ENCODE measurements around the gene NXN.

The NXN gene

GRCh38 chr17:825216-825615, 154.4 kb downstream of the NXN start:
- Histone ChIP-seq H3K4me1 (ENCODE audit: control insufficient read depth in 2 of 2, insufficient read depth in 2 of 2, low read length in 2 of 2) (no peaks in the 10 kb centered on the region), H3K9me3 (ENCODE audit: control insufficient read depth in 2 of 2, low read length in 2 of 2) (no peaks in the 10 kb centered on the region), H3K4me3 (ENCODE audit: low read length in 2 of 2) (no peak overlapping the region), H3K36me3 (ENCODE audit: control insufficient read depth in 2 of 2, insufficient read depth in 2 of 2, low read length in 2 of 2) (no peaks in the 10 kb centered on the region), H3K9ac (ENCODE audit: low read depth in 1 of 2, low read length in 2 of 2) (no peak overlapping the region), H3K27ac (ENCODE audit: low read depth in 2 of 2, low read length in 2 of 2) (no peak overlapping the region), H3K27me3 (ENCODE audit: control insufficient read depth in 2 of 2, insufficient read depth in 2 of 2, low read length in 2 of 2) (no peaks in the 10 kb centered on the region)

DNA sequence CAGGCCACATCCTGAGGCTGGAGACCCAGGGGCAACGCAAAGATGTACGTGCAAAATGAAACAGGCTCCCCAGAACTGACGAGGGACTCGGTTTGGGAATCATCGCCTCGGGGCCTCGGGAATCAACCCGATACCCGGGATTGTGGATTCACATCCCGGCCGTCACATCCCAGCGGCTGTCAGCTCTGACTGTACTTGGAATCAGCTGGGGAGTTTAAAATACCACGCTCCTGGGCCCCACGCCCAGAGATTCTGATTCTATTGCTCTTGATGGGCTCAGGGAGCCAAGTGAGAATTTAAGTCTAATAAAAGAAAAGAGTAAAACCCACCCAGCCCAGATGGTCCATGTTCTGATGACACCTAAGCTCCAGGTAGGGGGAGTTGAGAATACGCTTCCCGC, 155.2 kb downstream of the NXN start:
- H3K4me3 ChIP-seq (ENCODE audit: low read length in 2 of 2), result no peak overlapping the region
- H3K36me3 ChIP-seq (ENCODE audit: control insufficient read depth in 2 of 2, insufficient read depth in 2 of 2, low read length in 2 of 2), result no peaks in the 10 kb centered on the region
- no peak overlapping the region for H3K9ac ChIP-seq (ENCODE audit: low read depth in 1 of 2, low read length in 2 of 2)
- H3K27me3 ChIP-seq (ENCODE audit: control insufficient read depth in 2 of 2, insufficient read depth in 2 of 2, low read length in 2 of 2), result no peaks in the 10 kb centered on the region
- H3K9me3 ChIP-seq (ENCODE audit: control insufficient read depth in 2 of 2, low read length in 2 of 2), result no peaks in the 10 kb centered on the region
- no peak overlapping the region for H3K27ac ChIP-seq (ENCODE audit: low read depth in 2 of 2, low read length in 2 of 2)
- no peaks in the 10 kb centered on the region for H3K4me1 ChIP-seq (ENCODE audit: control insufficient read depth in 2 of 2, insufficient read depth in 2 of 2, low read length in 2 of 2)

DNA sequence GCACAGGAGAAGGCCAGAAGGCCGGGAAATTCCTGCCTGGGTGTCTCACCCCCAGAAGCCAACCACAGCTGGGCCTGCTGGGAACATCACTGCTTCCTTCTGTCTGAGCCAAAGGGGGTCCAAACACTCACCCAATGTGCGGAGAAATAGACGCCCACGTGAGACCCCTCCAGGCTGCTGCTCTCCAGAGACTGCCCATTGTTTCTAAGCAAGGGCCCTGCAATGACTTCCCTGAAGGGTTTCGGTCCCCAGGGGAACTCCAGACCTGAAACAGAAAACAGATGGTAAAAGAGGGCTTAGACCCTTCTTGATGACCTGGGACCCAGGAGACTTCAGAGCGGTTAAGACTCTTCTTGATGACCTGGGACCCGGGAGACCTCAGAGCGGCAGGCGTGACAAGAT, 156.1 kb downstream of the NXN start:
- H3K27ac ChIP-seq (ENCODE audit: low read depth in 2 of 2, low read length in 2 of 2), result no peak overlapping the region
- H3K36me3 ChIP-seq (ENCODE audit: control insufficient read depth in 2 of 2, insufficient read depth in 2 of 2, low read length in 2 of 2), result no peaks in the 10 kb centered on the region
- H3K4me1 ChIP-seq (ENCODE audit: control insufficient read depth in 2 of 2, insufficient read depth in 2 of 2, low read length in 2 of 2), result no peaks in the 10 kb centered on the region
- H3K9ac ChIP-seq (ENCODE audit: low read depth in 1 of 2, low read length in 2 of 2), result no peak overlapping the region
- no peaks in the 10 kb centered on the region for H3K27me3 ChIP-seq (ENCODE audit: control insufficient read depth in 2 of 2, insufficient read depth in 2 of 2, low read length in 2 of 2)
- no peak overlapping the region for H3K4me3 ChIP-seq (ENCODE audit: low read length in 2 of 2)
- H3K9me3 ChIP-seq (ENCODE audit: control insufficient read depth in 2 of 2, low read length in 2 of 2), result no peaks in the 10 kb centered on the region

GRCh38 chr17:819251-819650, 160.3 kb downstream of the NXN start:
- Histone ChIP-seq H3K4me1 (ENCODE audit: control insufficient read depth in 2 of 2, insufficient read depth in 2 of 2, low read length in 2 of 2) (no peaks in the 10 kb centered on the region), H3K27me3 (ENCODE audit: control insufficient read depth in 2 of 2, insufficient read depth in 2 of 2, low read length in 2 of 2) (no peaks in the 10 kb centered on the region), H3K36me3 (ENCODE audit: control insufficient read depth in 2 of 2, insufficient read depth in 2 of 2, low read length in 2 of 2) (no peaks in the 10 kb centered on the region)

GRCh38 chr17:814371-814770, 165.2 kb downstream of the NXN start:
- no peaks in the 10 kb centered on the region for H3K4me1 ChIP-seq (ENCODE audit: control insufficient read depth in 2 of 2, insufficient read depth in 2 of 2, low read length in 2 of 2)
- no peak overlapping the region for H3K27ac ChIP-seq (ENCODE audit: low read depth in 2 of 2, low read length in 2 of 2)
- no peak overlapping the region for H3K9ac ChIP-seq (ENCODE audit: low read depth in 1 of 2, low read length in 2 of 2)
- H3K4me3 ChIP-seq (ENCODE audit: low read length in 2 of 2), result no peak overlapping the region
- no peaks in the 10 kb centered on the region for H3K9me3 ChIP-seq (ENCODE audit: control insufficient read depth in 2 of 2, low read length in 2 of 2)
- H3K27me3 ChIP-seq (ENCODE audit: control insufficient read depth in 2 of 2, insufficient read depth in 2 of 2, low read length in 2 of 2), result no peaks in the 10 kb centered on the region
- no peaks in the 10 kb centered on the region for H3K36me3 ChIP-seq (ENCODE audit: control insufficient read depth in 2 of 2, insufficient read depth in 2 of 2, low read length in 2 of 2)

More at GRCh38 chr17:819251-819650, 160.3 kb downstream of the NXN start:
- Histone ChIP-seq H3K9ac (ENCODE audit: low read depth in 1 of 2, low read length in 2 of 2) (no peak overlapping the region), H3K4me3 (ENCODE audit: low read length in 2 of 2) (no peak overlapping the region), H3K27ac (ENCODE audit: low read depth in 2 of 2, low read length in 2 of 2) (no peak overlapping the region), H3K9me3 (ENCODE audit: control insufficient read depth in 2 of 2, low read length in 2 of 2) (no peaks in the 10 kb centered on the region)

- H3K4me3 ChIP-seq (ENCODE audit: low read length in 2 of 2), result no peak overlapping the region
These were observed 166.9 kb downstream of the NXN start for GRCh38 chr17:812638-813204.

DNA sequence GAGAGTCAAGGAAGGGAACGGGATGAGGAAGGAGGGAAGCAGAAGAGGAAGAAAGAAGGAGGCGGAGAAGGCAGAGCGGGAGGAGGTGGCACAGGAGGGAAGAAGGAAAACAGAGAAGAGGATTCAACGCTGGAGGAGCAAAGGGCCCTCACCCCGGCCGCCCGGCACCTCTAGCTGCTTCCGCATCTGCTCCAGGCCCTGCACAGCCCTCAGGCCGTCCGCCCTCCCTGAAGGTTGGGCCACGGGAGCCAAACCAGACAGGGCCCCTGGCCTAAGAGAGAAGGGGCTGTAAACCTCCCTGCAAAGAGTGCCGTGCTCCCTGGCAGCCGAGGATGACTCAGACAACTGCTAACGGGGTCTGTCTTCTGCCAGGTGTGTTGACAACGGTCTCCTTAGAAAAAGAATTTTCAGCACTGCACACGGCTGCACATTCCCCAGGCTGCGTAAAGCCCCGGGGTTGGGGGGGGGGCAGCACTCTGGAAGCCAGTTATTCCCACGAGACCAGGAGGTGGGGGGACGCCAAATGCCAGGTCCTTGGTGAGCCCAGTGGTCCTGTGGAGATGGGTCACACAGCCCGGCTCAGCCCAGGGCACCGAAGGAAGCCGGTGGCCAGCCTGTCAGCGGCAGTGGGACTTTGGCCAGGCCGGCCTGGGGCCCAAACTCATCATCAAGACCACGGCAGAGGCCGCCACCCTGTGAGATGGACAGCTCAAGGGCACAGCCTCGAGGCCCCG, 168.4 kb downstream of the NXN start:
- Histone ChIP-seq H3K4me1 (ENCODE audit: control insufficient read depth in 2 of 2, insufficient read depth in 2 of 2, low read length in 2 of 2) (no peaks in the 10 kb centered on the region), H3K36me3 (ENCODE audit: control insufficient read depth in 2 of 2, insufficient read depth in 2 of 2, low read length in 2 of 2) (no peaks in the 10 kb centered on the region), H3K4me3 (ENCODE audit: low read length in 2 of 2) (no peak overlapping the region), H3K27ac (ENCODE audit: low read depth in 2 of 2, low read length in 2 of 2) (no peak overlapping the region), H3K9me3 (ENCODE audit: control insufficient read depth in 2 of 2, low read length in 2 of 2) (no peaks in the 10 kb centered on the region), H3K27me3 (ENCODE audit: control insufficient read depth in 2 of 2, insufficient read depth in 2 of 2, low read length in 2 of 2) (no peaks in the 10 kb centered on the region), H3K9ac (ENCODE audit: low read depth in 1 of 2, low read length in 2 of 2) (no peak overlapping the region)

More at GRCh38 chr17:812638-813204, 166.9 kb downstream of the NXN start:
- H3K9me3 ChIP-seq (ENCODE audit: control insufficient read depth in 2 of 2, low read length in 2 of 2), result no peaks in the 10 kb centered on the region
- H3K9ac ChIP-seq (ENCODE audit: low read depth in 1 of 2, low read length in 2 of 2), result no peak overlapping the region
- no peaks in the 10 kb centered on the region for H3K36me3 ChIP-seq (ENCODE audit: control insufficient read depth in 2 of 2, insufficient read depth in 2 of 2, low read length in 2 of 2)
- H3K27ac ChIP-seq (ENCODE audit: low read depth in 2 of 2, low read length in 2 of 2), result no peak overlapping the region
- no peaks in the 10 kb centered on the region for H3K27me3 ChIP-seq (ENCODE audit: control insufficient read depth in 2 of 2, insufficient read depth in 2 of 2, low read length in 2 of 2)
- no peaks in the 10 kb centered on the region for H3K4me1 ChIP-seq (ENCODE audit: control insufficient read depth in 2 of 2, insufficient read depth in 2 of 2, low read length in 2 of 2)

- H3K9ac ChIP-seq (ENCODE audit: low read depth in 1 of 2, low read length in 2 of 2), result no peak overlapping the region
- no peaks in the 10 kb centered on the region for H3K4me1 ChIP-seq (ENCODE audit: control insufficient read depth in 2 of 2, insufficient read depth in 2 of 2, low read length in 2 of 2)
- no peaks in the 10 kb centered on the region for H3K9me3 ChIP-seq (ENCODE audit: control insufficient read depth in 2 of 2, low read length in 2 of 2)
- no peak overlapping the region for H3K27ac ChIP-seq (ENCODE audit: low read depth in 2 of 2, low read length in 2 of 2)
- H3K27me3 ChIP-seq (ENCODE audit: control insufficient read depth in 2 of 2, insufficient read depth in 2 of 2, low read length in 2 of 2), result no peaks in the 10 kb centered on the region
- no peak overlapping the region for H3K4me3 ChIP-seq (ENCODE audit: low read length in 2 of 2)
- no peaks in the 10 kb centered on the region for H3K36me3 ChIP-seq (ENCODE audit: control insufficient read depth in 2 of 2, insufficient read depth in 2 of 2, low read length in 2 of 2)
These were observed 171.9 kb downstream of the NXN start for GRCh38 chr17:807523-808294.

DNA sequence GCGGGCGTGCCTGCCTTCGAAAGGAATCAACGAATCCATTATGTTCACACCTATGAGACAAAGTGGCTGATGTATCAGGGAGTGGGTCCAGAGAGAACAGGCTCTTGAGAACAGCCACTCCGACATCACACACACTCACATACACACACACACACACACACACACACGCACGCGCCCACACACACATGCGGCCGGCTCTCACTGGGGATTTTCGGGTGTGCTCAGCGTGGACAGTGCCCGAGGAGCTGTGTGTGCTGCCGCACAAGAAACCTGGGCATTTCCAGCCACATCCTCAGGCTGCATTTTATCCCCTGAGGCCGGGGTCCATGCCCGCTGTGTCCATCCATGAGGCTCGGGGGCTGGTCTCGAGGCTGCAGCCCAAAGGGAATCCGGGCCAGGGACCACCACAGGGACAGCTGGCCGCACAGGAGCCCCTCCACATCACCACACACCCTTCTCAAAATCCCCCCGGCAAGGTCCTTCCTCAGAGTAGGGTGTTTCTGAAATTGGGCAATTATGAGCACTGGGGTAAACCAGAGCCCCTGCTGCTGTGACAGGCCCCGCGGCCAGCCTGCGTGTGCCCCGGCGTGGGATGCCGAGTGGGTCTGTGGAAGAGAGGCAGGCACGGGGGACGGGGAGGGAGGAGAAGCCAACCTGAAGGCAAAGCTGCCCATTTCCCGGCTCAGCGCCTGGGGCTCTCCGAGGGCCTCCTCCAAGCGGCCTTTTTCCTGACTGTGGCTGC, 172.6 kb downstream of the NXN start:
- Histone ChIP-seq H3K27me3 (ENCODE audit: control insufficient read depth in 2 of 2, insufficient read depth in 2 of 2, low read length in 2 of 2) (no peaks in the 10 kb centered on the region), H3K9ac (ENCODE audit: low read depth in 1 of 2, low read length in 2 of 2) (no peak overlapping the region), H3K36me3 (ENCODE audit: control insufficient read depth in 2 of 2, insufficient read depth in 2 of 2, low read length in 2 of 2) (no peaks in the 10 kb centered on the region), H3K9me3 (ENCODE audit: control insufficient read depth in 2 of 2, low read length in 2 of 2) (no peaks in the 10 kb centered on the region), H3K27ac (ENCODE audit: low read depth in 2 of 2, low read length in 2 of 2) (no peak overlapping the region), H3K4me1 (ENCODE audit: control insufficient read depth in 2 of 2, insufficient read depth in 2 of 2, low read length in 2 of 2) (no peaks in the 10 kb centered on the region), H3K4me3 (ENCODE audit: low read length in 2 of 2) (no peak overlapping the region)

DNA sequence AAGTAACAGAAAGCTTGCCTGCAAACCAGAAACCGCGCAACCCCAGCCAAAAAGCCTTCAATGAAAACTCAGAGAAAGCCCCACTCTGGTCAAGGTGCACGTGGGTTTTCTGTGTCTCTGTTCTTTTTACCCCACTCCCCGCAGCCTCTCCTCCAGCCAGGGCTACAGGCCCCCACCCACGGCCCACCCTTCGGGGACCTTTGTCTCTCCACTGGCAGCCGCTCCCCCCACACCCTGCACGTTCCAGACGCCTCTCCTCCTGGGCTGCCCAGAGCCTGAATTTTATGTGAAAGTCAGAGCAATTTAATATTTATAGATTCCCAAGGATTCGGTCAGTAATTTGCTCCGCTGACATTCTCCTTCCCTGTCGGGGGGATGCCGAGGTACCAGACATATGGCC, 173.2 kb downstream of the NXN start:
- Histone ChIP-seq H3K9ac (ENCODE audit: low read depth in 1 of 2, low read length in 2 of 2) (no peak overlapping the region), H3K4me1 (ENCODE audit: control insufficient read depth in 2 of 2, insufficient read depth in 2 of 2, low read length in 2 of 2) (no peaks in the 10 kb centered on the region), H3K36me3 (ENCODE audit: control insufficient read depth in 2 of 2, insufficient read depth in 2 of 2, low read length in 2 of 2) (no peaks in the 10 kb centered on the region), H3K9me3 (ENCODE audit: control insufficient read depth in 2 of 2, low read length in 2 of 2) (no peaks in the 10 kb centered on the region), H3K27ac (ENCODE audit: low read depth in 2 of 2, low read length in 2 of 2) (no peak overlapping the region), H3K4me3 (ENCODE audit: low read length in 2 of 2) (no peak overlapping the region), H3K27me3 (ENCODE audit: control insufficient read depth in 2 of 2, insufficient read depth in 2 of 2, low read length in 2 of 2) (no peaks in the 10 kb centered on the region)

Data from mucosa of rectum (tissue), 2 donors.